Erythroblast (primary cell): ENCODE results near the gene GDF9.

Experiments used
- GATA1 ChIP-seq: IDR thresholded peaks from 2 replicates; pipeline ENCODE4 v1.6.1; 2011; ENCODE audit warnings: low read depth, mild to moderate bottlenecking, control low read depth, low read length, moderate library complexity
- POLR2A ChIP-seq: IDR thresholded peaks from 2 replicates; pipeline ENCODE4 v1.6.1; 2011; ENCODE audit warnings: mild to moderate bottlenecking, low read length

DNA sequence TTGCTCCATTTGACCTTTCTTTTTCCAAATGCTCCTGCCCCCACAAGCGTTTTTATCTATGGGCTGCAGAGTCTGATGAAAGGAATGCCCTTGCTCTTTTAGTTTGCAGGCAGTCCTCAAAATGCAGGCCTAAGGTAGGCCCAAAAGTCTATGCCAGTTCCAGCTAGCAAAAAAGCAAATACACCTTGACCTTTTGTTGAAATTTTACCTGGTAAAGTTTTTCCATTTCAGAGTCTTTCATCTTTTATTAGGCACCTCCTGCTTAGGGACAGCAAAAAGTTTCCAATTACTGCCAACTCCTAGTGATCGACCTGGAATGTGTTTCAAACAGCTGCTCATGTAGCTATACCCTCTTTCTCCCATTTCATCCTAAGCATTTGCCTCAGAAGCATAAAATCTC lies 4.5 kb upstream of the GDF9 start:
- TF ChIP-seq POLR2A (no peak), GATA1 (no peak)
